ENCODE data around the gene FAT2.

DNA sequence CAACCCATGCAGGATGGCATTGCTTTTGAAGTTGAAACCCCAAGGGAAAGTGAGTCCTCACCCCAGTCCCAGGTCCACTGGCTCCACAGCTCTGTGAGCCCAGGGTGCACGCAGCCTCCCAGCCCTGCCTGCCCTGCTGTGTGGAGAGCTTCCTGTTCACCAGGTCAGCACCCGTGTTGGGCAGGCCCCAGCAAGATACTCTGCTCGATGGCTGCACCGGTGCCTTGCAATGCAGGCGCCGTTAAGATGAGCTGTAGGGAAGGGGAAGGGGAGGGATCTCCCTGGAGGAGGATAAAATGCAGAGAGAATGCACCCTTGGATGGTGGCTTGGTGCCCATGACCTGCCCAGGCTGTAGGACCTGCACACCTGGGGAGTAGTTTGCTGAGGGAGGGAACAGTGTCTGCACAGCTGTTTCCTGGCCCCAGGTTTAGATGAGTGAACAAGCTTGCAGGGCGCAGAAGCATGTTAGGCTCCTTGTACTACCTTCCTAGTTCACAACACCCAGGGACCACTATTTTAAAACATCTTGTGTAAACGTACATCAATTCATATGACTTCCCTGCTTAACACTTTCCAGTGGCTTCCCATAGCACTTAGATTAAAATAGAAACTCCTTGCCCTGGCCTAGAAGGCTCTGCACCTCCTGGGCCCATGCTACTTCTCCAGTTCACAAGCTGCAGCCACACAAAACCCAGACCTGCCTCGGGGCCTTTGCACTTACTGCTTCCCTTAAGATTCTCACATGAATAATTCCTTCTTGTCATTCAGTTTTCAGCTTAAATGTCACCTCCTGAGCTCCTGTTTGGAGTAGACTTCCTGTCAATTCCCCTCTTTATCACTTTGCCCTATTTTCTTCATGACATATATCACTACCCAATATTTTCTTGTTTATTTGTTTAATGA, 19.6 kb downstream of the FAT2 start:
- TF ChIP-seq, protein P1, sequence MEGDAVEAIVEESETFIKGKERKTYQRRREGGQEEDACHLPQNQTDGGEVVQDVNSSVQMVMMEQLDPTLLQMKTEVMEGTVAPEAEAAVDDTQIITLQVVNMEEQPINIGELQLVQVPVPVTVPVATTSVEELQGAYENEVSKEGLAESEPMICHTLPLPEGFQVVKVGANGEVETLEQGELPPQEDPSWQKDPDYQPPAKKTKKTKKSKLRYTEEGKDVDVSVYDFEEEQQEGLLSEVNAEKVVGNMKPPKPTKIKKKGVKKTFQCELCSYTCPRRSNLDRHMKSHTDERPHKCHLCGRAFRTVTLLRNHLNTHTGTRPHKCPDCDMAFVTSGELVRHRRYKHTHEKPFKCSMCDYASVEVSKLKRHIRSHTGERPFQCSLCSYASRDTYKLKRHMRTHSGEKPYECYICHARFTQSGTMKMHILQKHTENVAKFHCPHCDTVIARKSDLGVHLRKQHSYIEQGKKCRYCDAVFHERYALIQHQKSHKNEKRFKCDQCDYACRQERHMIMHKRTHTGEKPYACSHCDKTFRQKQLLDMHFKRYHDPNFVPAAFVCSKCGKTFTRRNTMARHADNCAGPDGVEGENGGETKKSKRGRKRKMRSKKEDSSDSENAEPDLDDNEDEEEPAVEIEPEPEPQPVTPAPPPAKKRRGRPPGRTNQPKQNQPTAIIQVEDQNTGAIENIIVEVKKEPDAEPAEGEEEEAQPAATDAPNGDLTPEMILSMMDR (IDR thresholded peaks at IDR 0.05), result no peak
- TF ChIP-seq POLR2AphosphoS5 (IDR thresholded peaks at IDR 0.05), result no peak
- TF ChIP-seq POLR2A (IDR thresholded peaks at IDR 0.05), result no peak
